ENCODE results near the gene ADRB1.

Gene ADRB1

GRCh38 chr10:114041166-114041565 is 2.5 kb upstream of the ADRB1 start:
- no peak overlapping the region for H3K4ac ChIP-seq (ENCODE audit: low read depth, low read length)
- peaks cover 19% of the 10 kb centered on the region for H3K27me3 ChIP-seq (ENCODE audit: insufficient read depth, low read length, poor library complexity)
- H3K79me2 ChIP-seq (ENCODE audit: control insufficient read depth, insufficient read depth, low read length) = no peaks in the 10 kb centered on the region
- no peak overlapping the region for H3K4me3 ChIP-seq (ENCODE audit: low read length)
- no peak overlapping the region for H3K18ac ChIP-seq (ENCODE audit: low read length)
- H3K56ac ChIP-seq (ENCODE audit: low read length) = no peak overlapping the region
- no peak overlapping the region for H4K5ac ChIP-seq (ENCODE audit: low read length)
- no peaks in the 10 kb centered on the region for H3K36me3 ChIP-seq (ENCODE audit: control insufficient read depth, insufficient read depth, low read length)
- peaks cover 2% of the 10 kb centered on the region for H3K4me1 ChIP-seq (ENCODE audit: control insufficient read depth, low read depth, low read length)
- no peak overlapping the region for H2BK120ac ChIP-seq (ENCODE audit: low read depth, low read length)
- H3K4me2 ChIP-seq (ENCODE audit: low read length) = no peak overlapping the region
- no peak overlapping the region for H4K8ac ChIP-seq (ENCODE audit: low read depth, low read length)
- H3K27ac ChIP-seq (ENCODE audit: low read depth, low read length) = no peak overlapping the region
- no peak overlapping the region for H2BK5ac ChIP-seq (ENCODE audit: low read length)
- no peak overlapping the region for H3K23ac ChIP-seq (ENCODE audit: low read length)
- H2AK5ac ChIP-seq (ENCODE audit: low read length) = no peak overlapping the region
- H2BK15ac ChIP-seq (replicated peaks; ENCODE audit: low read depth) = no peak overlapping the region
- no peak for DNase-seq
- H3K79me1 ChIP-seq (ENCODE audit: low read length) = no peaks in the 10 kb centered on the region
- WGBS (ENCODE audit: extremely low coverage, insufficient coverage, low lambda C conversion rate) = no CpG with 5 or more reads among the region's 8 CpGs
- H3K9ac ChIP-seq (ENCODE audit: low read length) = no peak overlapping the region

GRCh38 chr10:114042895-114043531 is 653 bp upstream of the ADRB1 start:
- H3K18ac ChIP-seq (ENCODE audit: low read length) = no peak overlapping the region
- no peak overlapping the region for H2AK5ac ChIP-seq (ENCODE audit: low read length)
- no CpG with 5 or more reads among the region's 38 CpGs for WGBS (ENCODE audit: extremely low coverage, insufficient coverage, low lambda C conversion rate)
- H4K5ac ChIP-seq (ENCODE audit: low read length) = no peak overlapping the region
- H2BK120ac ChIP-seq (ENCODE audit: low read depth, low read length) = no peak overlapping the region
- peak overlapping the region; percentile 4 for H3K9ac ChIP-seq (ENCODE audit: low read length)
- no peak overlapping the region for H2BK15ac ChIP-seq (replicated peaks; ENCODE audit: low read depth)
- H3K36me3 ChIP-seq (ENCODE audit: control insufficient read depth, insufficient read depth, low read length) = no peaks in the 10 kb centered on the region
- H3K79me2 ChIP-seq (ENCODE audit: control insufficient read depth, insufficient read depth, low read length) = no peaks in the 10 kb centered on the region
- H3K27ac ChIP-seq (ENCODE audit: low read depth, low read length) = no peak overlapping the region
- no peaks in the 10 kb centered on the region for H3K79me1 ChIP-seq (ENCODE audit: low read length)
- H2BK5ac ChIP-seq (ENCODE audit: low read length) = no peak overlapping the region
- H3K56ac ChIP-seq (ENCODE audit: low read length) = peak overlapping the region; percentile 47
- H3K4me1 ChIP-seq (ENCODE audit: control insufficient read depth, low read depth, low read length) = peaks cover 2% of the 10 kb centered on the region
- H3K4me2 ChIP-seq (ENCODE audit: low read length) = peak overlapping the region; percentile 27
- H3K27me3 ChIP-seq (ENCODE audit: insufficient read depth, low read length, poor library complexity) = peaks cover 27% of the 10 kb centered on the region
- DNase-seq = peak; percentile 54
- H3K4me3 ChIP-seq (ENCODE audit: low read length) = peak overlapping the region; percentile 2
- H4K8ac ChIP-seq (ENCODE audit: low read depth, low read length) = no peak overlapping the region
- no peak overlapping the region for H3K4ac ChIP-seq (ENCODE audit: low read depth, low read length)
- no peak overlapping the region for H3K23ac ChIP-seq (ENCODE audit: low read length)

GRCh38 chr10:114044247-114045135 is 825 bp downstream of the ADRB1 start:
- Histone ChIP-seq H3K79me2 (ENCODE audit: control insufficient read depth, insufficient read depth, low read length) (no peaks in the 10 kb centered on the region), H3K4me2 (ENCODE audit: low read length) (no peak overlapping the region), H3K23ac (ENCODE audit: low read length) (no peak overlapping the region), H3K4ac (ENCODE audit: low read depth, low read length) (no peak overlapping the region), H3K56ac (ENCODE audit: low read length) (peak overlapping the region; percentile 15), H2AK5ac (ENCODE audit: low read length) (no peak overlapping the region), H3K9ac (ENCODE audit: low read length) (no peak overlapping the region), H2BK120ac (ENCODE audit: low read depth, low read length) (no peak overlapping the region), H4K8ac (ENCODE audit: low read depth, low read length) (no peak overlapping the region), H3K4me3 (ENCODE audit: low read length) (no peak overlapping the region), H3K18ac (ENCODE audit: low read length) (no peak overlapping the region), H3K4me1 (ENCODE audit: control insufficient read depth, low read depth, low read length) (peaks cover 2% of the 10 kb centered on the region), H3K27me3 (ENCODE audit: insufficient read depth, low read length, poor library complexity) (peaks cover 27% of the 10 kb centered on the region), H3K27ac (ENCODE audit: low read depth, low read length) (no peak overlapping the region), H3K36me3 (ENCODE audit: control insufficient read depth, insufficient read depth, low read length) (no peaks in the 10 kb centered on the region), H3K79me1 (ENCODE audit: low read length) (no peaks in the 10 kb centered on the region), H2BK5ac (ENCODE audit: low read length) (no peak overlapping the region), H4K5ac (ENCODE audit: low read length) (no peak overlapping the region), H2BK15ac (replicated peaks; ENCODE audit: low read depth) (no peak overlapping the region)
- peak; percentile 32 for DNase-seq
- no CpG with 5 or more reads among the region's 106 CpGs for WGBS (ENCODE audit: extremely low coverage, insufficient coverage, low lambda C conversion rate)

GRCh38 chr10:114045136-114046086 is 1.7 kb downstream of the ADRB1 start:
- H2BK5ac ChIP-seq (ENCODE audit: low read length) = no peak overlapping the region
- H3K4me2 ChIP-seq (ENCODE audit: low read length) = no peak overlapping the region
- H3K56ac ChIP-seq (ENCODE audit: low read length) = no peak overlapping the region
- no peak overlapping the region for H3K4ac ChIP-seq (ENCODE audit: low read depth, low read length)
- H3K27me3 ChIP-seq (ENCODE audit: insufficient read depth, low read length, poor library complexity) = peaks cover 27% of the 10 kb centered on the region
- no peak overlapping the region for H3K4me3 ChIP-seq (ENCODE audit: low read length)
- no peak overlapping the region for H3K9ac ChIP-seq (ENCODE audit: low read length)
- WGBS (ENCODE audit: extremely low coverage, insufficient coverage, low lambda C conversion rate) = no CpG with 5 or more reads among the region's 78 CpGs
- no peak overlapping the region for H3K23ac ChIP-seq (ENCODE audit: low read length)
- no peak overlapping the region for H4K8ac ChIP-seq (ENCODE audit: low read depth, low read length)
- H3K18ac ChIP-seq (ENCODE audit: low read length) = no peak overlapping the region
- peaks cover 2% of the 10 kb centered on the region for H3K4me1 ChIP-seq (ENCODE audit: control insufficient read depth, low read depth, low read length)
- H2AK5ac ChIP-seq (ENCODE audit: low read length) = no peak overlapping the region
- DNase-seq = peak; percentile 28
- H3K36me3 ChIP-seq (ENCODE audit: control insufficient read depth, insufficient read depth, low read length) = no peaks in the 10 kb centered on the region
- no peak overlapping the region for H3K27ac ChIP-seq (ENCODE audit: low read depth, low read length)
- no peak overlapping the region for H2BK15ac ChIP-seq (replicated peaks; ENCODE audit: low read depth)
- H4K5ac ChIP-seq (ENCODE audit: low read length) = no peak overlapping the region
- H3K79me2 ChIP-seq (ENCODE audit: control insufficient read depth, insufficient read depth, low read length) = no peaks in the 10 kb centered on the region
- no peaks in the 10 kb centered on the region for H3K79me1 ChIP-seq (ENCODE audit: low read length)
- no peak overlapping the region for H2BK120ac ChIP-seq (ENCODE audit: low read depth, low read length)

- Histone ChIP-seq H3K36me3 (ENCODE audit: control insufficient read depth, insufficient read depth, low read length) (no peaks in the 10 kb centered on the region), H3K79me1 (ENCODE audit: low read length) (no peaks in the 10 kb centered on the region)
Measured at GRCh38 chr10:114046087-114046458, 2.4 kb downstream of the ADRB1 start.

More at GRCh38 chr10:114046087-114046458, 2.4 kb downstream of the ADRB1 start:
- H2AK5ac ChIP-seq (ENCODE audit: low read length) = no peak overlapping the region
- no peaks in the 10 kb centered on the region for H3K79me2 ChIP-seq (ENCODE audit: control insufficient read depth, insufficient read depth, low read length)
- no peak overlapping the region for H3K56ac ChIP-seq (ENCODE audit: low read length)
- no peak overlapping the region for H2BK15ac ChIP-seq (replicated peaks; ENCODE audit: low read depth)
- no peak overlapping the region for H4K8ac ChIP-seq (ENCODE audit: low read depth, low read length)
- peaks cover 2% of the 10 kb centered on the region for H3K4me1 ChIP-seq (ENCODE audit: control insufficient read depth, low read depth, low read length)
- H3K9ac ChIP-seq (ENCODE audit: low read length) = no peak overlapping the region
- no peak for DNase-seq
- no peak overlapping the region for H3K4me3 ChIP-seq (ENCODE audit: low read length)
- H2BK120ac ChIP-seq (ENCODE audit: low read depth, low read length) = no peak overlapping the region
- H3K18ac ChIP-seq (ENCODE audit: low read length) = no peak overlapping the region
- WGBS (ENCODE audit: extremely low coverage, insufficient coverage, low lambda C conversion rate) = no CpG with 5 or more reads among the region's 7 CpGs
- H3K23ac ChIP-seq (ENCODE audit: low read length) = no peak overlapping the region
- no peak overlapping the region for H3K27ac ChIP-seq (ENCODE audit: low read depth, low read length)
- no peak overlapping the region for H3K4me2 ChIP-seq (ENCODE audit: low read length)
- H2BK5ac ChIP-seq (ENCODE audit: low read length) = no peak overlapping the region
- H4K5ac ChIP-seq (ENCODE audit: low read length) = no peak overlapping the region
- no peak overlapping the region for H3K4ac ChIP-seq (ENCODE audit: low read depth, low read length)
- peaks cover 27% of the 10 kb centered on the region for H3K27me3 ChIP-seq (ENCODE audit: insufficient read depth, low read length, poor library complexity)
